Measurements from ENCODE around the gene ZKSCAN1.
"Not testable (repeated sequence)": the region's sequence is repeated elsewhere in the genome, so short reads cannot be mapped to it uniquely, and the experiment has no call there.

The ZKSCAN1 gene

DNA sequence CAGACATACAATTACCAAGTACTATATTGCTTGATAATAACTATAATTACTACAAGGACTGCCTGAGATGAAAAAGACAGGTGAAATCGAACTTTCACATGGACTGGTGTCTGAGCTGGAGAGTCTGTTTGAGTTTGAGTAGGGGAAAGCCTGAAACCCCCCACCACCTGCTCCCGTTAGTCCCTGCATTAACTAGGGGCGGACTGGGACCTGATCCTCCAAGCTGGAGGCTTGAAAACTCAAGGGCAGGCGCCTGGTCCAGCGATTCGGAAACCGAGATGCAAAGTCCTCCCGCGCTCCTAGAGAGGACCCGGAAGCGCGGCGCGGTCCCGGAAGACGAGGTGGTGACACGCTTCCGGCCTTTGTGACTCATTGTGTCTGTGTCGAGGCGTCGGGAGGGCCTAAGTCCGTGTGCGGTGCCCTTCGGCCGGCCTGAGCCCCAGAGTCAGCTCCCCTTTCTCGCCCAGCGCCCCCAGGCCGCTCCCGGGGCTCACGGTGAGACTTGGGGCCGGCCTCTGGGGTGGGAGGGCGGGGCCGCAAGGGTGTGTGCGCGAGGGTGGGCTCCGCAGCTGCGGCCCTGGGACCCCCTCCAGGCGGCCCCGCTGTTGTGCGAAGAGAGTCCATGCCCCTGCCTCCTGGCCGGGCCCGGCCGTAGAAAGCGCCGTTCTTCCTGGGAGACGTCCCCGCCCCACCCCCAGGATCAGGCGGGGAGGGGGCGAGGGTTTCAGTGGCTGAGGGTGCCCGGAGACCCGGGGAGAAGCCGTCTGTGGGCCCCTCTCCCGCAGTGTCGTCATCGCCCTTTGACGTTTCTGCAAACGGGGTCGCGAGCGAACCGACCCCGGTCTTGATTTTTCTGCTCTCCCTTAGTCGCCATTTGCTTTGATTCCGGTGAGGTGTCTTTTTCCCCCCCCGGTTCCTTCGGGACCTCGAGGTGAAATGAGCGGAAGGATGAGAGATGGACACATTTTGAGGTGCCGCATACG is at the start of gene ZKSCAN1:
ZKSCAN1 (plus strand) TSS at position 365 of the 983 bp plus-strand sequence. CDS start 7,911 bp downstream, outside the sequence.
- peak; percentile 74 to 76 for DNase-seq

DNA sequence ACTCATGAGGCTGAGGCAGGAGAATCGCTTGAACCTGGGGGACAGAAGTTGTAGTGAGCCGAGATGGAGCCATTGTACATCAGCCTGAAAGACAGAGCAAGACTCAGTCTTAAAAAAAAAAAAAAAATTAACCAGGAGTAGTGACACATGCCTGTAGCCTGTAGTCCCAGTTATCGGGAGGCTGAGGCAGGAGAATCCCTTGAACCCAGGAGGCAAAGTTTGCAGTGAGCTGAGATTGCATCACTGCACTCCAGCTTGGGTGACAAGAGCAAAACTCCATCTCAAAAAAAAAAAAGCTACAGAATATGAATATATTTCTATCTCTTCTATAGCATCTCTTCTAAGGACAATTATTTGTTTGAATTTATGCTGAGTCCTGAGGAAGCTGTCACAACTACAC is 46.1 kb upstream of the ZKSCAN1 start:
- no peak for DNase-seq

DNA sequence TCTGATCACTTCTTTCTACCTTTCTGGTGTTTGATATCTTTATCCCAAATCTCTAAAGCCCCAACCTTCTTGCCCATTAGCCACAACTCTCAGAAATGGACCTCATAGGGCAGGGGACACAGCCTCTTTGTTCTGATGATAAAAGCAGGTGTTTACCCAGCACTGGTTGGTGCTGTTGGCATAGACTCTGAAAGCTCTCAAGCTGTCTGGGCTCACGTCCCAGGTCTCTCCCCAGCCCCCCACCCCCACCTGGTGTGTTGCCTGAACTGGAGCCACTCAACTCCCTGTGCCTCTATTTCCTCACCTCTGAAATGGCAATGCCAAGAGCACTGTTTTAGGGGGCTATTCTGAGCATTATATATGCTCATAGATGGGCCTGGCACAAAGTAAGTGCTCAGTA is 45.6 kb upstream of the ZKSCAN1 start:
- not testable (repeated sequence) for DNase-seq

DNA sequence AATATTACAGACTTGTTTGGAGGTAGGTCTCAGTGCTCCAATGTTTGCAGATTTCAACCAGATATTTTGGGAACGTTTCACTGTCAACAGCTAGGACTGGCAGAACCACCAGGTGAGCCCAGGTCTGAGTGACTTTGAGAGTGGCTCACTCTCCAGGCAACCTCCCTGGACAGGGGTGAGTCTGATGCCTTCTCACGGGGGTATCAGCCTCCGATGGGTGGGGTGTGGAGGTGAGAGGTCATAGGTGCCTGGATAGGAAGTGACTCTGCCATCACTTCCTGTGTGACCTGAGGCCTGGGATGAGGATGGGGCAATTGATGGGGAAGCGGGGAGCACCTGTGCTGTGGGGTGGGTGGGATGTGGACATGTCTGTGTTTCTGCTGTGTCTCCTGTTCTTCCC is 44.2 kb upstream of the ZKSCAN1 start:
- no peak for DNase-seq

DNA sequence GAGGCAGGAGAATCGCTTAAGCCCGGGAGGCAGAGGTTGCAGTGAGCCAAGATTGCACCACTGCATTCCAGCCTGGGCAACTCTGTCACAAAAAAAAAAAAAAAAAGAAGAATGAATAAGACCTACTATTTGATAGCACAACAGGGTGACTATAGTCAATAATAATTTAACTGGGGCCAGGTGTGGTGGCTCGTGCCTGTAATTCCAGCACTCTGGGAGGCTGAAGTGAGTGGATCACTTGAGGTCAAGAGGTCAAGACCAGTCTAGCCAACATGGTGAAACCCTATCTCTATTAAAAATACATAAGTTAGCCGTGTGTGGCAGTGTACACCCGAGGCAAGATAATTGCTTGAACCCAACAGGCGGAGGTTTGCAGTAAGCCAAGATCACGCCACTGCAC is 41.6 kb upstream of the ZKSCAN1 start:
- not testable (repeated sequence) for DNase-seq

DNA sequence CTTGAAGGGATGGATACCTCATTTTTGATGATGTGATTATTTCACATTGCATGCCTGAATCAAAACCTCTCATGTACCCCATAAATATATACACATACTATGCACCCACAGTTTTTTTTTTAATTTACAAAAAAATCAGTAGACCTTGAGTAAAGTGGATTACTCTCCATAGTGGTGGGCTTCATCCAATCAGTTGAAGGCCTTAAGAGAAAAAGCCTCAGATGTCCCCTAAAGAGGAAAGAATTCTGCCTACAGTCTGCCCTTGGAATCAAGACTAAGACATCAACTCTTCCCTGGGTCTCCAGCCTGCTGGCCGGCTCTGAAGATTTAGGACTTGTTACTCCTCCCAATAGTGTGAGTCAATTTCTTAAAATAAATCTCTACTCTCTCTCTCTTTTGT is 40.7 kb upstream of the ZKSCAN1 start:
- no peak for DNase-seq

DNA sequence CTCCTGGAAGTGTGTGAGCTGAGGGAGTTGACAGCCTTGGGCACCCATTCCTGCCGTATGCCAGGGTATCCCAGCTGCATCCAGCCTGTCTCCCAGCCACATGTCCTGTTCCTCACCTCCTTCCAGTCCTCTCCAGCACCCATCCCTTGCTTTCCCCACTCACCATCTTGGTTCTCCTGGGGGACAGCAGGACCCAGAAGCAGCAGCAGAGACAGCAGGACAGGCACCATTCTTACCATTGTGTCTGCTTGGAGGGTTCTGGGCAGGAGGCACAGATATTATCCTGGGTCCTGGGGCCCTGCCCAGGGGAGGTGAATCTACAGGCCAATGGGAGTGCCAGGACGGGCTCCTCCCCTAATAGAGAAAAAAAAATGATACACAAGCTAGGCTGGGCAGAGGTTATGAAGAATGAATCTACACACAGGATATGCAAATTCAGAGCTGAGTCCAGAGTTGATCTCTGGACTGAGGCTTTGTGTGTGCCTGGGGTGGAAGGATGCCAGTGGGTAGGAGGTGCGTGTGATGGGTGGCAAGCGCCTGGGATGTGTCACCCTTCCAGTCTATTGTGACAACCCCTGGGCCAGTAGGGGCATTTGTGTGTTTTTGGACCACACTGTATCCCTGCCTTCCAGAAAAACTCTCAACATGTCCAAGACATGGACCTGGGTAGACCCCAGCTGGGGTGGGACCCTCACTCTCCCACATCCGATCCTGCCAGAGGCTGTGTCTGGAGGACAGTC is 39.4 kb upstream of the ZKSCAN1 start, which contains the start of gene AZGP1:
AZGP1 (minus strand) TSS at position 250 of the 740 bp plus-strand sequence; CDS start at position 239, 11 bp downstream.
- no peak for DNase-seq

DNA sequence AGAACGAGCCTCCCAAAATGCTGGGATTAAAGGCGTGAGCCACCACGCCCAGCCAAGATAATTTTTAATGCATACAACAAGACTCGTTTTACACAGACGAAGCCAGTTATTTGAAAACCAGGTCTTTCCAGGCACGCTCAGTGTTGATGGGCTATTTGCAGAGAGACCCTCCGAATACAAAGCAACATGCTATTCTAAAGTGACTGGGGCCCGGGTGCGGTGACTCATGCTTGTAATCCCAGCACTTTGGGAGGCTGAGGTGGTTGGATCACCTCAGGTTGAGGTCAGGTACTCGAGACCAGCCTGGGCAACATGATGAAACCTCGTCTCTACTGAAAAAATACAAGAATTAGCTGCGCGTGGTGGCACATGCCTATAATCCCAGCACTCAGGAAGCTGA is 38.8 kb upstream of the ZKSCAN1 start:
- no peak for DNase-seq

DNA sequence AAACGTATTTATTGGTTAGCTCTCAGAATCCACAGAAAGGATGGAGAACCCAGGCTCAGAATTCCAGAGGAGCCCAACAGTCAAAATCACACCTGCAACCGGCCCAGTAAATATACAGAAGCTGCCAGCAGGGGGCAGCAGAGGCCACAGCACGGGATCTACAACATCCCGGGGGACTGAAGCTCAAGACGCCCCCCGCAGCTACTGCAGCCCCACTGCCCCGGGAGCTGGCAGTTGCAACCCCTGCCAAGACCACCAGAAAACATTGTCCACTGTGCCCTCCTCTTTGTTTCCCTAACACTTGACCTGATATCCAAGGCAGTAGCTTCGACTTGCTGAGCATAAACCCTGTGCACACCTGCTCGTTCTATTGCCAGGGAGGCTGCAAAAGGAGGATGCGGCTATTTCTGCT is 35.6 kb upstream of the ZKSCAN1 start:
- DNase-seq, result peak; percentile 54 to 58

DNA sequence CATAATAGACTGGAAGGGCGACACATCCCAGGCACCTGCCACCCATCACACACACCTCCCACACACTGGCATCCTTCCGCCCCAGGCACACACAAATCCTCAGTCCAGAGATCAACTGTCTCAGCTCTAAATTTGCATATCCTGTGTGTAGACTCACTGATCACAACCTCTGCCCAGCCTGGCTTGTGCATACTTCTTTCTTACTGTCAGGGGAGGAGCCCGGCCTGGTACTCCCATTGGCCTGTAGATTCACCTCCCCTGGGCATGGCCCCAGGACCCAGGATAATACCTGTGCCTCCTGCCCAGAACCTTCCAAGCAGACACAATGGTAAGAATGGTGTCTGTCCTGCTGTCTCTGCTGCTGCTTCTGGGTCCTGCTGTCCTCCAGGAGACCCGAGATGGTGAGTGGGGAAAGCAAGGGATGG is 34.9 kb upstream of the ZKSCAN1 start:
- DNase-seq, result not testable (repeated sequence)

DNA sequence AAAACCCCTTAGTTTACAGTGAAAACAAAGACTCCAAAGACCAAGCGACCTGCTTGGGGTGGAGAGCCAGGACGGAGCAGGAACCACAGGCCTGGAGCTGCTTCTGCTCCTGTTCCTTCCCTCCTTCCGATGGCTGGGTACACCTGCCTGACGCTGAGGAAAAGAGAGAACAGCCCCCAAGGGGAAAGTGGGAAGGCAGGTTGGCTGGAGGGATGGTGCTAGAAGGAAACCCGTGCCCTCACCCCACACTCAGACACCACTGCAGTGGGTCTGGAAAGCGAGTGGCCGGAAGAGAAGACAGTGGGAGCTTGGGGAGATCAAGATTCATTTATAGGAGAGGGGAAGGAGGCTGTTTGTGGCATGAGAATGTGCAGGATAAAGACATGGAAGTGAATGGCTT is 34.3 kb upstream of the ZKSCAN1 start:
- not testable (repeated sequence) for DNase-seq

DNA sequence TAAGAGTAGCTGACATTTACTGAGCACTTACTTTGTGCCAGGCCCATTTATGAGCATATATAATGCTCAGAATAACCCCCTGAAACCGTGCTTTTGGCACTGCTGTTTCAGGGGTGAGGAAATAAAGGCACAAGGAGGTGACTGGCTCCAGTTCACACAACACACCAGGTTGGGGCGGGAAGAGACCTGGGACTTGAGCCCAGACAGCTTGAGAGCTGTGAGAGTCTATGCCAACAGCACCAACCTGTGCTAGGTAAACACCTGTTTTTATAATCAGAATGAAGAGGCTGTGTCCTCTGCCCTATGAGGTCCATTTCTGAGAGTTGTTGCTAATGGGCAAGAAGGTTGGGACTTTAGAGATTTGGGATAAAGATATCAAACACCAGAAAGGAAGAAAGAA is 30.8 kb upstream of the ZKSCAN1 start:
- no peak for DNase-seq

DNA sequence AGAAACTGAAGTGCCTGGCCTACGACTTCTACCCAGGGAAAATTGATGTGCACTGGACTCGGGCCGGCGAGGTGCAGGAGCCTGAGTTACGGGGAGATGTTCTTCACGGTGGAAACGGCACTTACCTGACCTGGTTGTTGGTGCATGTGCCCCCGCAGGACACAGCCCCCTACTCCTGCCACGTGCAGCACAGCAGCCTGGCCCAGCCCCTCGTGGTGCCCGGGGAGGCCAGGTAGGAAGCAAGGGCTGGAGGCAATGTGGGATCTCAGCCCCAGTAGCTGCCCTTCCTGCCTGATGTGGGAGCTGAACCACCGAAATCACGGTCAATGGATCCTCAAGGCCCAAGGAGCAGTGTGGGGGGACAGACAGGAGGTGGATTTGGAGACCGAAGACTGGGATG is 28.1 kb upstream of the ZKSCAN1 start:
- not testable (repeated sequence) for DNase-seq

DNA sequence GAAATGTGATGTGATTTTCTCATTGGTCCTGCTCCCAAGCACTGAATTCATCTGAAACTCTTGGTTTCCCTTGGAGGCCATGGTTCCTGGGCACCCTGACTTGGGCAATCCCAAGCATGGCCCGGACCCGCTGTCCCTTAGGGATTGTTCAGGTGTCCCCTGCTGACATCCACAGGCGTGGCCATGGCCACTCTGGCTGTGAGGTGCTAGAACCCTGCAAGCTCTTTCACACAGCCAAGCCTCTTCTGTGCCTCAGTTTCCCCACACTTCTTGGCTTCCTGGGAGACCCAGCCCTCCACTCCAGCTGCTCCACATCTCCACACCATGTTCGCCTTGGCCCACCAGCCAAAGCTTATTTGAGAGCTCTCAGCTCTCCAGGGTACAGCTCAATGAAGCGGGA is 27.6 kb upstream of the ZKSCAN1 start:
- DNase-seq, result no peak

DNA sequence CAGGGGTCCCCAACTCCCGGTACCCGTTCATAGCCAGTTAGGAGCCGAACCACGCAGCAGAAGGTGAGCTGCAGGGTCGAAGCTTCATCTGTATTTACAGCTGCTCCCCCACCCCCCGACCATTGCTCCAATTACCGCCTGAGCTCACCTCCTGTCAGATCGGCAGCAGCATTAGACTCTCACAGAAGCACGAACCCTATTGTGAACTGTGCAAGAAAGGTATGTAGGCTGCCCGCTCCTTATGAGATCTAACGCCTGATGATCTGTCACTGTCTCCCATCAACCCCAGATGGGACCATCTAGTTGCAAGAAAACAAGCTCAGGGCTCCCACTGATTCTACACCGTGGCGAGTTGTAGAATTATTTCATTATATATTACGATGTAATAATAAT is 24.9 kb upstream of the ZKSCAN1 start:
- DNase-seq, result no peak

DNA sequence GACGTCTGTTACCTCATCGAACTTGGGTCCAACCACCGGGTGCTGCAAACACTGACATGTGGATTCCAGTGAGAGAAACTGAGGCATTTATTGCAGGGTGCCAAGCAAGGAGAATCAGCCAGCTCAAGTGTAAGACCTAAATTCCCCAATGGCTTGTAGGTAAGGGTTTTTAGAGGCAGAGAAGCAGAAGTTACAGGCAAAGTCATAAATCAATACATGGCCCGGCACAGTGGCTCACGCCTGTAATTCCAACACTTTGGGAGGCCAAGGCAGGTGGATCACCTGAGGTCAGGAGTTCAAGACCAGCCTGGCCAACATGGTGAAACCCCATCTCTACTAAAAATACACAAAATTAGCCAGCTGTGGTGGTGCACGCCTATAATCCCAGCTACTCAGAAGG is 23.9 kb upstream of the ZKSCAN1 start:
- DNase-seq, result not testable (repeated sequence)

DNA sequence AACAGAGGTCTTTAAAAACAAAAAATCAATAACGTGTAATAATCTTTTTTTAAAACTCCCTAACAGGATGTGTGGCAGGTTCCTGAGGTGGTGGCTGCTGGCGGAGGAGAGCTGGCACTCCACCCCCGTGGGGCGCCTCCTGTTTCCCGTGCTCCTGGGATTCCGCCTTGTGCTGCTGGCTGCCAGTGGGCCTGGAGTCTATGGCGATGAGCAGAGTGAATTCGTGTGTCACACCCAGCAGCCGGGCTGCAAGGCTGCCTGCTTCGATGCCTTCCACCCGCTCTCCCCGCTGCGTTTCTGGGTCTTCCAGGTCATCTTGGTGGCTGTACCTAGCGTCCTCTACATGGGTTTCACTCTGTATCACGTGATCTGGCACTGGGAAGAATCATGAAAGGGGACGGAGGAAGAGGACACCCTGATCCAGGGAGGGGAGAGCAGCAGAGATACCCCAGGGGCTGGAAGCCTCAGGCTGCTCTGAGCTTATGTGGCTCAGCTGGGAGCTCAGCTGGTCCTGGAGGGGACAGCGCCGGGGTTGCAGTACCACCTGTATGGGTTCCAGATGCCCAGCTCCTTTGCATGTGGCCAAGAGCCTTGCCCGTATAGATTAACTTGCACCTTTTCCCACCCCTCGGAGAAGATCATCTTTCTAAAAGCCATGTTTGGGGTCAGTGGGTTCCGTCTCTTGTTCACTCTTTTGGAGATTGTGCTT is 22.9 kb upstream of the ZKSCAN1 start:
- DNase-seq, result no peak

DNA sequence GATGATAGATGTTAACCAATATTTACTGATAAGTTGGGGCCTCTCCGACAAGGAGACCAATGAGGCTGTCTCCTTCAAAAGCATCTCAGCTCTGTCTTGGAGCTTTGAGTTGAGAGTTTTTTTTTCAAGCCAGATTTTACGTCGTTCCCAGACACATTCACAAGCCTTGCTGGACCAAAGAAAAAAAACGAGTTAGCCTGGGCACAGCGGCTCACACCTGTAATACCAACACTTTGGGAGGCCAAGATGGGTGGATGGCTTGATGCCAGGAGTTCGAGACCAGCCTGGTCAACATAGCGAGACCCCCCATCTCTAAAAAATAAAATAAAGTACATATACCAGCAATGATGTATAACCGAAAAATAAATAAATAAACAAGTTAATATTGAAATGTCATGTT is 20.6 kb upstream of the ZKSCAN1 start:
- DNase-seq, result no peak

DNA sequence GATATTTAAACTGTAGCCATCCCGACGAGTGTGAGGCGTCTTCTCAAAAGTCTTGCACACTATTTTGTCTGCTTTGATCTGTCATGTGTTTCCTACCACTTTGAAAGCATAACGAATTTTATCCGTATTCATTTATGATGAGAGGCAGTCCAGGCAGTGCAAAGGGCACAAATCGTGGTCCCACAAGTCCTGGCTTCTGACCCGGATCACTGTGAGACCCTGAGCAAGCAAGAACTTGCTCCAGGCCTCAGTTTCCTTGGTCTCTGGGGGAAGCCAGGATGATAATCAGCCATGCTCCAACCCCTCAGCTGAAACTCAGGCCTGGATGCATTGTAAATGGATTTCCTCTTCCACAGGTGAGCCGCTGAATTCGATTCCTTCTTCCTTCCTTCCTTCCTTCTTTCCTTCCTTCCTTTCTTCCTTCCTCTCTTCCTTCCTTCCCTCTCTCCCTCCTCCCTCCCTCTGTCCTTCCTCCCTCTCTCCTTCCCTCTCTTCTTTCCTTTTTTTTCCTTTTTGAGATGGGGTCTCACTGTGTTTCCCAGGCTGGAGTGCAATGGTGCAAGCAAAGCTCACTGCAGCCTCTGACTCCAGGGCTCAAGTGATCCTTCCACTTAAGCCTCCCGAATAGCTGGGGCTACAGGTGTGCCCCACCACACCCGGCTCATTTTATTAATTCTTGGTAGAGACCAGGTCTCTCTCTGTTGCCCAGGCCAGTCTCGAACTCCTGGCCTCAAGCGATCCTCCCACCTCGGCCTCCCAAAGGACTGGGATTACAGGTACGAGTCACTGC is 18.4 kb upstream of the ZKSCAN1 start:
- peak in 1 of 2 donors; percentile 10 for DNase-seq

DNA sequence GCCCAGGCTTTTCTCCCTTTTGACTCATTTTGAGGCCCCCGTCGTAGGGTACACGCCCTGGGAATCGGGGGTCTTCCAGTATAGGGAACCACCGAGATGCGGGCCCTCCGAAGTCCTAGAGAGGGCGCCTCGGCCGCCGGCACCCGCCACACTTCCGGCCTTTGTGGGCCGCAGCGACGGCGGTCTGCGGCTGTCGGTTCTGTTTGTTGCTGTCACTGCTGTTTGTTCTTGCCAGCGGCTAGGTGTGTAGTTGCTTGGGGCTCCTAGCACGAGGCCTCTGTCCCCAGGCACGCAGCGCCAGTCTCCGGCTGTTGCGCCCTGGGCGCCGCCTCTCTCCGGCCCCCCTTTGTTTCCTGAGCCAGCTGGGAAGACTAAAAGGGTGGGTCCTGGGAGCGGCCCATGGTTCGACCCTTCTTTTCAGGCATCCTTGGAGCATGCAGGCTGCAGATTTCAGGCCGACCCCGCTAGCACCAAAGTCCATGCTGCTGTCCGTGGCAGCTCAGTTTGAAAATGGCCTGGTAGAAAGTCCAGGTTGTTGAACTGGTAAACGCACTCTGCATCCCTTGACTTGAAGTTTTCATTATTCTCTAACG is 17.8 kb upstream of the ZKSCAN1 start:
- DNase-seq, result peak in 1 of 2 donors; percentile 56

DNA sequence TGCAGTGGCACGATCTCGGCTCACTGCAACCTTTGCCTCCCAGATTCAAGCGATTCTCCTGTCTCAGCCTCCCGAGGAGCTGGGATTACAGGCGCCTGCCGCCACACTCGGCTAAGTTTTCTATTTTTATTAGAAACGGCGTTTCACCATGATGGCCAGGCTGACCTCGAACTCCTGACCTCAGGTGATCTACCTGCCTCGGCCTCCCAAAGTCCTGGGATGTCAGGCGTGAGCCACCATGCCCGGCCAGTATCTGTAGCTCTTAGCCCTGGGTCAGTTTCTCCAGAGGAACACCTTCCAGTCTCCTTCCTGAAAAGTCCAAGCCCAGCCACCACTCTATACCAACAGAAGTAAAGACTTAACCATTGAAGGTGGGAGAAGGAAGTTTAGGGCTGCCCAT is 15.2 kb upstream of the ZKSCAN1 start:
- DNase-seq, result no peak

Measured in stimulated activated CD4-positive, alpha-beta T cell treated with anti-CD3 and anti-CD28 coated beads, Interleukin-2, amount 100 ng/mL, for 48 hours (primary cell).